Stimulated activated CD8-positive, alpha-beta memory T cell treated with anti-CD3 and anti-CD28 coated beads, Interleukin-7, amount 100 ng/mL, for 48 hours (primary cell): Measurements from ENCODE around the gene C11orf91.
"Not testable (repeated sequence)": the region's sequence is repeated elsewhere in the genome, so short reads cannot be mapped to it uniquely, and the experiment has no call there.

Experiments
- DNase-seq, 2 donors: peaks; one replicate each; pipeline ENCODE4 v3.0.0-alpha.2; 2020; ENCODE audit warnings: low read depth in 1 of 2; ENCODE audit errors: extremely low read depth in 1 of 2

C11orf91 gene

GRCh38 chr11:33674035-33674814, 26.4 kb downstream of the C11orf91 start:
- no peak for DNase-seq

- DNase-seq = no peak
Observed at GRCh38 chr11:33672273-33672672, 28.4 kb downstream of the C11orf91 start.

- DNase-seq = peak in 1 of 2 donors; percentile 13
Observed at GRCh38 chr11:33670250-33671011, 30.2 kb downstream of the C11orf91 start.

- DNase-seq = no peak
Observed at GRCh38 chr11:33669598-33670249, 30.9 kb downstream of the C11orf91 start.

DNA sequence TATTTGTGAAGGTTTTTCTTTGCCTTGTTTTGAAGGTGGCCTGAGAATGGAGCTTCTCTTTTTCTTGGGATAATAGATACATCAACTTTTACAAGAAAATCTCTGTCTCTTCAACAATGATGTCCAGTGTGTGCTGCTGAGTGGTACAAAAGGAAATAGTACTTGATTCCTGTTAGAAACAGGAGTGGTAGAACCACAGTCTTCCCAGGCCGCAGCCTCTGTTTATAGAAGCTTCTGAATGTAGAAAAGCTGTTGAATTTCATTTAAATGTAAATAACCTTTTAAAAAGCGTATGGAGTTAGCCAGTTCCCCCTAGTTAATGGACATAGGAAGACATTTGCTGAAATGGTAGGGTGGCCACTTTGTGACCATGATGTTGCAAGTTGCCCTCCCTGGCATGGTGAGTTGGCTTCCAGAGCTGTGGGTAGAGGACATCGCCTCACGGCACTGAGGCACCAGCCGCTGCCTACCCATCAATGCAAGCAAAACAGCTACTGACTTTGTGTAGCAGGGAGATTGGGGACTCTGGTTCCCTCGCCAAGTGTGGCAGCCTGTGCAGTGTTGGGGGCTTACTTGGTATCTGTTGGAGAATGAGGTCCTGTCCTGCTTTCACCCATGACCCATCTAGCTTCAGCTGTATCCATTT, 31.6 kb downstream of the C11orf91 start:
- no peak for DNase-seq

DNA sequence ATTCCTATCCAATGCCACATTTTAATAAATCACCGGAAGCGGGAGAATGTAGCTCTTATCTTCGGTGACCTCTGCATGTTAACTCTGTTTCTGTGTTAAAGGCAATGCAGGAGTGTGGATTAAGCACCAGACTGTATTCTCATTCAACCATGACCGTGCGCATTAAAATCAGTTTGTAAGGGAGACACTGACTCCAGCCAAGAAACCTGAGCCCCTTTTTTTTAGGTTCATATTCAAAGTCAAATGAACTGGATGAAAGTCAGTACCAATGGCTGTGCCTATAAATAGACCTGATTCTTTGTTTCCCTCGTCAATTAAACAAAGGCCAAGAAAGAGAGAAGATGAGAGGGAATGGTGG, 32.2 kb downstream of the C11orf91 start:
- no peak for DNase-seq

- DNase-seq = no peak
Observed at GRCh38 chr11:33667819-33668467, 32.7 kb downstream of the C11orf91 start.

- no peak for DNase-seq
Observed at GRCh38 chr11:33665350-33666106, 35.1 kb downstream of the C11orf91 start.

GRCh38 chr11:33664827-33665226, 35.8 kb downstream of the C11orf91 start:
- DNase-seq = no peak

DNA sequence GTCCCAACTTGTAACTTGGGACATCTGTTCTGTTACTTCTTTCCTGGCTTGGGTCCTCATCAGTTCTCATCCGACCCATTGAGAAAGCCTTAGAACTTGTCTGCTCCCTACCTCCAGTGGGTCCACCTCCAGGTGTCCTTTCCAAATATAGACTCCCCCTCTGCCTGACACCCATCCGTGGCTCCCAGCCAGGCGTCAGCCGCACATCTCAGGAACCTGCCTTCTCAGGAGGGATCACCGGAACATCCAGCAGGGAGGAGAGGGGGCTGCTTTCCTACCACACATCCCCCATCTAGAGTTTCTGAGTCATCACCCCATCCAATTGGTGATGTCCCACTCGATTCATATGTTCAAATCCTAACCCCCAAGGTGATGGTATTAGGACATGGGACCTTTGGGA, 36.5 kb downstream of the C11orf91 start:
- DNase-seq = no peak

DNA sequence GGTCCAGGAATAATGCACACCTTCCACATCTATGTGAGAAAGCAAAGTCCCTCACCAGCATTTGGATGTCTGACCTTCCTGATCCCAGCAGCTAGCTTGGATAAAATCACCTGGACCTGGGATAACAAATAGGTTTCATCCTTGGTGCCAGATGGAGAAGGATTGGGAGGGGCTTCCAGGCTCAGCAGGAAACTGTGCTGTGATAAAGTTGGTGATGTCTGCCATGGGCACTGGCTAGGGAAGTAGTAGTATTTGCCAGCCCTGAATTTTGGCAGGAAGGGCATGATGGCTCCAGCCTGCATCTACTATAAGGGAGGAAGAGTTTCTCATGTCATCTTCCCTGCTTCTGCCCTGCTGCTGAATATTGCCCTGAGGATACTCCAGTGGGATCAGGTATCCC, 37.5 kb downstream of the C11orf91 start:
- no peak for DNase-seq

- not testable (repeated sequence) for DNase-seq
Observed at GRCh38 chr11:33661526-33661925, 39.1 kb downstream of the C11orf91 start.

- no peak for DNase-seq
Observed at GRCh38 chr11:33660962-33661361, 39.7 kb downstream of the C11orf91 start.

GRCh38 chr11:33659370-33660139, 41.1 kb downstream of the C11orf91 start:
- no peak for DNase-seq

- no peak for DNase-seq
Observed at GRCh38 chr11:33658195-33658900, 42.3 kb downstream of the C11orf91 start.

DNA sequence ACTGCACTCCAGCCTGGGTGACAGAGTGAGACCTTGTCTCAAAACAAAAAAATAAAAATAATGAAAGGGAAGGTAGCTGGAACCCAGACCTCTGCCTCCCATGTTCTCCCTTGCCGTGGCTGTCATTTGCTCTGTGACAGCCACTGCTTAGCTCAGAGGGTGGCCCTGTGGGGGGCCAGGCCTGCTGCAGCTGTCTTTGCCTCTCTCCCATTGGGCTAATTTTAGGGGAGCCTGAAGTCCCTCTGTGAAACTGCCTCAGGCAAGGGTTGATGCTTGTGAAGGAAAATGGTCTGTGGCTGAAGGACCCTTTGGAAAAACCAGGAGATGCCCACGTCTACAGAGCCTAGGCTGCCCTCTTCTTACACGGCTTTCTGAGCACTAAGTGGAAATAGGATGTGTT, 42.9 kb downstream of the C11orf91 start:
- no peak for DNase-seq

GRCh38 chr11:33656768-33657167, 43.9 kb downstream of the C11orf91 start:
- DNase-seq = no peak

DNA sequence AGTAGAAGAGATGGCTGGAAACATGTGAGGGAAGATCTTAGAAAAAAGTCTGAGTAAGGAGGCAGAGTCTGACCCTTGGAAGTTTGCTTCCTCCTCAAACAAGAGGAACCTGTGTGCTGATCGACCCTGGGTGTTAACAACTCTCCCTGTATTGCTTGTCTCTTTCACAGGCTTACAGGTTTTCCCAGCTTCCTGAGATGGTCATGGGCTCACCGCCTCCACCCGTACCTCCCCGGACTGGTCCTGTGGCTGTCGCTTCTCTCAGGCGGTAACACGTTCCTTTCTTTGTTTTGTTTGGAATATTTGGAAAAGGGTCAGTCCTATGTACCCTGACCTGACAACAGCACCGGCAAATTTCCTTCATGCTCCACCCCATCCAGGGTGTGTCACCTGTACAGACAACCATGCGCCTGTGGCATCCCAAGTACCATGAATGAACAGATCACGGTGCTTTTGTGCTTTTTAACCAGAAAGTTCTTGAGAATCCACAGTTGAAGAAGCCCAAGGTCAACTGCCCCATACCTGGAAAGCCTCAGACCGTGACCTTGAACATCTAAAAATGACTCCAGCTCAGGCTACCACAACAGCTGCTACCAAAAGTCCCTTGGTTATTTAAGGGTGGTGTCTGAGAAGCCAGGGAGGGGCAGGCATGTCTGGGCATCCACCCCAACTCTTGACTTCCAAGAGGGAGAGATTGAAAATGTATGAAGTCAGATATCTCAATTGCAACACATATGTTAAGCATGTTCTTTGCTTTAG, 44.6 kb downstream of the C11orf91 start:
- DNase-seq = no peak
